Small intestine (tissue), 7 donors: ENCODE data around the gene PIK3C2A. TPM values are rescaled to one million over a fixed set of nuclear protein-coding genes. Genes with fewer than 3 reads are reported as not detected.

ENCODE experiments used
- DNase-seq, 2 donors: peaks; one replicate each; pipeline versions ENCODE4 v3.0.0 to v3.0.0-alpha.2; 2013
- FAIRE-seq: peaks from 2 replicates; lab custom pipeline; 2012; peaks lifted over from hg19 to GRCh38; lab: Jason Lieb, UNC
- H3K27ac ChIP-seq, 3 donors: one replicate each; pipeline ENCODE4 v1.5.1; 2013; ENCODE audit warnings: low read length in 2 of 3, mild to moderate bottlenecking in 2 of 3, control low read depth in 1 of 3, inconsistent platforms in 1 of 3, low read depth in 1 of 3, moderate library complexity in 1 of 3
- H3K27me3 ChIP-seq, 3 donors: one replicate each; pipeline ENCODE4 v1.6.1; 2013; ENCODE audit warnings: low read length in 3 of 3, inconsistent platforms in 1 of 3; ENCODE audit not compliant: control insufficient read depth in 3 of 3, insufficient read depth in 3 of 3
- H3K36me3 ChIP-seq, 3 donors: one replicate each; pipeline ENCODE4 v1.6.1; 2013; ENCODE audit warnings: low read length in 3 of 3, inconsistent platforms in 1 of 3, low read depth in 1 of 3, mild to moderate bottlenecking in 1 of 3, moderate library complexity in 1 of 3; ENCODE audit not compliant: control insufficient read depth in 3 of 3, insufficient read depth in 2 of 3
- H3K4me1 ChIP-seq, 3 donors: one replicate each; pipeline ENCODE4 v1.6.1; 2013; ENCODE audit warnings: low read length in 2 of 3, inconsistent platforms in 1 of 3, low read depth in 1 of 3, mild to moderate bottlenecking in 1 of 3, moderate library complexity in 1 of 3; ENCODE audit not compliant: control insufficient read depth in 3 of 3, insufficient read depth in 2 of 3
- H3K4me3 ChIP-seq, 3 donors: one replicate each; pipeline ENCODE4 v1.5.1; 2013; ENCODE audit warnings: low read length in 3 of 3, control low read depth in 1 of 3, inconsistent platforms in 1 of 3, low read depth in 1 of 3, mild to moderate bottlenecking in 1 of 3, moderate library complexity in 1 of 3
- H3K9me3 ChIP-seq, 2 donors: one replicate each; pipeline ENCODE4 v1.6.1; 2013; ENCODE audit warnings: low read depth in 1 of 2, low read length in 1 of 2; ENCODE audit not compliant: control insufficient read depth in 2 of 2, insufficient read depth in 1 of 2
- WGBS, 3 donors: extraction: QIAGEN DNeasy Blood & Tissue Kit; methylation state at CpG; one replicate each; pipeline ENCODE4 v1.1.7; 2013; 5-methylcytosine and 5-hydroxymethylcytosine counted together
- polyA plus RNA-seq, 4 donors: library from polyadenylated mRNA; stranded (reverse) in 3 of 4; unstranded in 1 of 4; fragments of 200-250 nt in 3 of 4; fragments of 120-200 nt in 1 of 4; gene quantifications; one replicate each; pipeline versions ENCODE4 v1.2.1 to v1.2.3, GENCODE V29; 2013
- donor health status: healthy with polysubstance abuse.
- donor health status: control.
- donor health status: control.
- donor health status: Bipolar disorder and iron deficiency.
- donor health status: healthy.

Gene PIK3C2A
- polyA plus RNA-seq, 4 donors: 9.7 to 44.0 (median 13.1) TPM

- DNase-seq (no peak), FAIRE-seq (no peak)
- Histone ChIP-seq H3K27me3 (no peaks in the 10 kb centered on the region), H3K9me3 (no peaks in the 10 kb centered on the region), H3K4me3 (no peak overlapping the region), H3K27ac (no peak overlapping the region), H3K4me1 (peaks cover 0 to 17% (median 13%) of the 10 kb centered on the region in 3 donors), H3K36me3 (peaks cover 0 to 23% (median 0%) of the 10 kb centered on the region in 3 donors)
- 95 to 97% (median 95%) methylated on average over 5 of the region's 5 CpGs for WGBS, 3 donors
Observed at GRCh38 chr11:17163291-17163690, 44.5 kb downstream of the PIK3C2A start.

- Histone ChIP-seq H3K9me3 (no peaks in the 10 kb centered on the region), H3K27ac (no peak overlapping the region)
- 61 to 67% (median 65%) methylated on average over 2 of the region's 2 CpGs for WGBS, 3 donors
Observed at GRCh38 chr11:17162376-17162775, 45.4 kb downstream of the PIK3C2A start.

GRCh38 chr11:17161515-17161914 lies 46.3 kb downstream of the PIK3C2A start:
- Histone ChIP-seq H3K4me3 (no peak overlapping the region), H3K27ac (no peak overlapping the region), H3K36me3 (peaks cover 0 to 13% (median 0%) of the 10 kb centered on the region in 3 donors), H3K9me3 (no peaks in the 10 kb centered on the region), H3K4me1 (peaks cover 0 to 17% (median 13%) of the 10 kb centered on the region in 3 donors), H3K27me3 (no peaks in the 10 kb centered on the region)
- 82 to 93% (median 90%) methylated on average over 1 of the region's 1 CpG for WGBS, 3 donors
- FAIRE-seq (no peak), DNase-seq (no peak)

More at GRCh38 chr11:17162376-17162775, 45.4 kb downstream of the PIK3C2A start:
- FAIRE-seq (no peak), DNase-seq (no peak)
- Histone ChIP-seq H3K4me3 (no peak overlapping the region), H3K27me3 (no peaks in the 10 kb centered on the region), H3K36me3 (peaks cover 0 to 20% (median 0%) of the 10 kb centered on the region in 3 donors), H3K4me1 (peaks cover 0 to 17% (median 13%) of the 10 kb centered on the region in 3 donors)

GRCh38 chr11:17159441-17159840 lies 48.3 kb downstream of the PIK3C2A start:
- FAIRE-seq (no peak), DNase-seq (no peak)
- H3K4me3 ChIP-seq: no peak overlapping the region
- WGBS, 3 donors: 75 to 85% (median 81%) methylated on average over 3 of the region's 3 CpGs
- peaks cover 0 to 13% (median 0%) of the 10 kb centered on the region in 3 donors for H3K36me3 ChIP-seq
- H3K27ac ChIP-seq: no peak overlapping the region
- no peaks in the 10 kb centered on the region for H3K27me3 ChIP-seq
- H3K9me3 ChIP-seq: no peaks in the 10 kb centered on the region
- peaks cover 0 to 6% (median 4%) of the 10 kb centered on the region in 3 donors for H3K4me1 ChIP-seq

Other genes starting within 250 kb of the PIK3C2A start
- 10 to 100 TPM; 28.1 to 69.3 (median 57.5) TPM for gene PLEKHA7, start 193.6 kb downstream of the PIK3C2A start, polyA plus RNA-seq
- 1,000 to 10,000 TPM; 1,293 to 2,727 (median 1,833) TPM for gene RPS13, start 130.3 kb downstream of the PIK3C2A start, polyA plus RNA-seq
- 10 to 100 TPM in 3 of 4 donors, 1 to 10 TPM in 1; 5.4 to 88.2 (median 27.7) TPM for gene NUCB2, start 68.8 kb upstream of the PIK3C2A start, polyA plus RNA-seq
- 10 to 100 TPM in 1 of 4 donors, 1 to 10 TPM in 1, under 1 TPM in 2; 0.22 to 19.8 (median 2.7) TPM for gene NCR3LG1, start 143.8 kb upstream of the PIK3C2A start, polyA plus RNA-seq
- 1 to 10 TPM in 2 of 4 donors, not detected in 2; 1.9 to 3.7 TPM for gene KCNJ11, start 180.7 kb upstream of the PIK3C2A start, polyA plus RNA-seq